Body of pancreas (tissue), 4 donors: Measurements from ENCODE around the gene KCNIP4. TPM values are rescaled to one million over a fixed set of nuclear protein-coding genes. Genes with fewer than 3 reads are reported as not detected.

Experiments used
- ATAC-seq: fragments of 150-250 bp; one replicate; pipeline ENCODE4 v1.9.1; 2016
- DNase-seq, 4 donors: peaks; one replicate each; pipeline ENCODE4 v3.0.0-alpha.2; 2019
- H3K27ac ChIP-seq, 4 donors: fragments of 200-600 bp; sonication (generic); 1 replicate in 3 of 4; 2 replicates in 1 of 4; pipeline versions ENCODE4 v1.5.1 to v1.6.1; 2016 to 2019; ENCODE audit warnings: mild to moderate bottlenecking in 1 of 4, mixed read lengths in 1 of 4, moderate library complexity in 1 of 4
- H3K27me3 ChIP-seq, 2 donors: fragments of 200-600 bp; sonication (generic); one replicate each; pipeline ENCODE4 v1.6.0; 2016; ENCODE audit warnings: mild to moderate bottlenecking in 1 of 2
- H3K36me3 ChIP-seq, 2 donors: fragments of 200-600 bp; sonication (generic); replicated peaks in 1 of 2; 2 replicates each; pipeline ENCODE4 v1.5.1; 2016; ENCODE audit warnings: low read depth in 2 of 2; ENCODE audit not compliant: insufficient read depth in 1 of 2
- H3K4me1 ChIP-seq: fragments of 200-600 bp; sonication (generic); one replicate; pipeline ENCODE4 v1.6.0; 2016
- H3K4me3 ChIP-seq, 2 donors: fragments of 200-600 bp; sonication (generic); 1 replicate in 1 of 2; 2 replicates in 1 of 2; pipeline ENCODE4 v1.5.1; 2016 to 2019
- H3K9me3 ChIP-seq, 3 donors: fragments of 200-600 bp; sonication (generic); 1 replicate in 2 of 3; 2 replicates in 1 of 3; pipeline ENCODE4 v1.5.1; 2016
- POLR2A ChIP-seq, 3 donors: fragments of 450-650 bp; IDR thresholded peaks; one replicate each; pipeline ENCODE4 v1.6.1; 2016; ENCODE audit warnings: antibody characterized with exemption in 3 of 3, mild to moderate bottlenecking in 2 of 3
- WGBS, 2 donors: methylation state at CpG; one replicate each; pipeline ENCODE4 v1.1.5; 2017; 5-methylcytosine and 5-hydroxymethylcytosine counted together
- intact Hi-C: fragments of 100-400 bp; cut with DNase I; formaldehyde crosslinking; loops from one replicate; pipeline ENCODE4 v1.15.1; 2023
- total RNA-seq, 2 donors: library from RNA; depleted of rRNA; stranded (reverse); fragments of >200 nt; gene quantifications; one replicate each; pipeline ENCODE4 v1.1.0, GENCODE V29; 2016
- TF ChIP-seq, protein P1 (sequence below), 7 experiments: fragments of 450-650 bp in 4 of 7; fragments of 200-600 bp in 3 of 7; sonication (generic) in 3 of 7; IDR thresholded peaks; one replicate each; pipeline ENCODE4 v1.5.1; 2016 to 2019; ENCODE audit warnings: antibody characterized with exemption in 7 of 7

The KCNIP4 gene
- total RNA-seq, 2 donors from 2014 or later: not detected

DNA sequence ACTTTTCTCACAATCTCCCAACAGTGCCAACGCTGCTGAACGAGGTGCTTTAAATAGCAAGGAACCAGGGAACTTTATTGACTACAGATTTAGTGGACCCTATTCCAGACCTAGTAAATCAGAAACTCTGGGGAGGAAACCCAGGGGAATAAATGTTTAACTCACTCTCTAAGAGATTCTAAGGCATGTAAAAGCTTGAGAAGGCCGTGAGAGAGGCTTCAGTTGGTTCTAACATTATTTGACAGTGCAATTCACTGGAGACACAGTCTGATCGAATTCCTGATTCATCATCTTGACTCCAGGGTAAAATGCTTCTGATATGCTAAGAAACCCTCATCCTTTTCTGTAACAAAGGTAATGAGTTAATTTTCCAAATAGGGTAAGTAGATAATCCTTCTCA is 494.4 kb downstream of the KCNIP4 start:
- H3K4me1 ChIP-seq: no peaks in the 10 kb centered on the region
- DNase-seq (no peak), ATAC-seq (no peak)
- H3K9me3 ChIP-seq: no peaks in the 10 kb centered on the region
- H3K27me3 ChIP-seq: no peaks in the 10 kb centered on the region
- H3K4me3 ChIP-seq: no peak overlapping the region
- 24 to 29% methylated on average over 4 of the region's 4 CpGs for WGBS, 2 donors
- no peaks in the 10 kb centered on the region for H3K36me3 ChIP-seq
- H3K27ac ChIP-seq: no peak overlapping the region
- TF ChIP-seq, protein P1, sequence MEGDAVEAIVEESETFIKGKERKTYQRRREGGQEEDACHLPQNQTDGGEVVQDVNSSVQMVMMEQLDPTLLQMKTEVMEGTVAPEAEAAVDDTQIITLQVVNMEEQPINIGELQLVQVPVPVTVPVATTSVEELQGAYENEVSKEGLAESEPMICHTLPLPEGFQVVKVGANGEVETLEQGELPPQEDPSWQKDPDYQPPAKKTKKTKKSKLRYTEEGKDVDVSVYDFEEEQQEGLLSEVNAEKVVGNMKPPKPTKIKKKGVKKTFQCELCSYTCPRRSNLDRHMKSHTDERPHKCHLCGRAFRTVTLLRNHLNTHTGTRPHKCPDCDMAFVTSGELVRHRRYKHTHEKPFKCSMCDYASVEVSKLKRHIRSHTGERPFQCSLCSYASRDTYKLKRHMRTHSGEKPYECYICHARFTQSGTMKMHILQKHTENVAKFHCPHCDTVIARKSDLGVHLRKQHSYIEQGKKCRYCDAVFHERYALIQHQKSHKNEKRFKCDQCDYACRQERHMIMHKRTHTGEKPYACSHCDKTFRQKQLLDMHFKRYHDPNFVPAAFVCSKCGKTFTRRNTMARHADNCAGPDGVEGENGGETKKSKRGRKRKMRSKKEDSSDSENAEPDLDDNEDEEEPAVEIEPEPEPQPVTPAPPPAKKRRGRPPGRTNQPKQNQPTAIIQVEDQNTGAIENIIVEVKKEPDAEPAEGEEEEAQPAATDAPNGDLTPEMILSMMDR (IDR thresholded peaks at IDR 0.05): no peak
- no peak for TF ChIP-seq POLR2A (IDR thresholded peaks at IDR 0.05)
- intact Hi-C loops: no loop called here

DNA sequence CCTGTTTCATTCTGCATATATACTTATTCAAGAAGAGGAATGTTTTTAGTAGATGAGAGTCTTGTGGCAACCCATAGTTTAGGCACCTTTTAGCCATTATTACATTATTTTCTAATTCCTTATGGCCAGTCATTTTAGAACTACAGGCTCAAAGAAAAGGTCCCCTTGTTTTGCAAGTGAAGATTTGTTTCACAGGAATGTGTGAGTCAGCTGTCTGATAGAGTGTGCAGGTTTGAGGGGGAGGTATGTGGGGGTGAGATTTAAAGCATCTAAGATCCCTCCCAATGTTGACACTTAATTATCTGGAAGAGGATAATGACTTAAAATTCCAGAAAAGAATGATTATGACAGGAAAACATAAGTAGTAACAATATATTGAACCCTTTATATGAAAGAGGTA is 495.6 kb downstream of the KCNIP4 start:
- Histone ChIP-seq H3K4me3 (no peak overlapping the region), H3K27me3 (no peaks in the 10 kb centered on the region), H3K27ac (no peak overlapping the region), H3K36me3 (no peaks in the 10 kb centered on the region), H3K4me1 (no peaks in the 10 kb centered on the region), H3K9me3 (no peaks in the 10 kb centered on the region)
- ATAC-seq: no peak
- no peak for TF ChIP-seq POLR2A (IDR thresholded peaks at IDR 0.05)
- TF ChIP-seq, protein P1 (IDR thresholded peaks at IDR 0.05): no peak
- intact Hi-C loops: no loop called here
- DNase-seq: no peak

DNA sequence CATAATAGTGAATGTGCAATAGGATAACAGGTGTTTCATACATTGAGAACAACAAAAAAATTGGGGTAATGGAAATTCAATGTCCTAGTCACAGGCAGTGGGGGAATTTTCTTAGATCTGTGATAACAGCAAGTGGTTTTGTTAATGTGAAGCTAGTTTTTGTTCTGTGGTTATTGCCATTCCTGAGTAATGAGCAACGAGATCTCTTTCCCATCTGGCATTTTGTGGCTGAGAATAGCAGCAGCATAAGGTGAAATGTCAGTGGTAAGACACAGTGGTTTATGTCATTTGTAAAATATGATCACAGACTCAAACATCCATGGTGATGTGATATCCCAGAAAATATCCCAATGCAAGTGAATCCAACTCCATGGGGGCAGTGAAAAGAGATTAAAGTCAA is 497.5 kb downstream of the KCNIP4 start:
- no peaks in the 10 kb centered on the region for H3K9me3 ChIP-seq
- no peaks in the 10 kb centered on the region for H3K36me3 ChIP-seq
- H3K27ac ChIP-seq: no peak overlapping the region
- H3K27me3 ChIP-seq: no peaks in the 10 kb centered on the region
- H3K4me1 ChIP-seq: no peaks in the 10 kb centered on the region
- ATAC-seq (no peak), DNase-seq (no peak)
- no peak for TF ChIP-seq POLR2A (IDR thresholded peaks at IDR 0.05)
- TF ChIP-seq, protein P1 (IDR thresholded peaks at IDR 0.05): no peak
- intact Hi-C loops: no loop called here
- WGBS, 2 donors: 30 to 31% methylated on average over 1 of the region's 1 CpG
- no peak overlapping the region for H3K4me3 ChIP-seq

- 19 to 25% methylated on average over 4 of the region's 4 CpGs for WGBS, 2 donors
- no peaks in the 10 kb centered on the region for H3K27me3 ChIP-seq
- no peaks in the 10 kb centered on the region for H3K9me3 ChIP-seq
- ATAC-seq: no peak
- no peak overlapping the region for H3K4me3 ChIP-seq
- H3K27ac ChIP-seq: no peak overlapping the region
- TF ChIP-seq, protein P1 (IDR thresholded peaks at IDR 0.05): no peak
- TF ChIP-seq POLR2A (IDR thresholded peaks at IDR 0.05): no peak
- no peaks in the 10 kb centered on the region for H3K4me1 ChIP-seq
- no peak for DNase-seq
- intact Hi-C loops: no loop called here
- H3K36me3 ChIP-seq: no peaks in the 10 kb centered on the region
These were observed 498.2 kb downstream of the KCNIP4 start for GRCh38 chr4:21450331-21450730.

DNA sequence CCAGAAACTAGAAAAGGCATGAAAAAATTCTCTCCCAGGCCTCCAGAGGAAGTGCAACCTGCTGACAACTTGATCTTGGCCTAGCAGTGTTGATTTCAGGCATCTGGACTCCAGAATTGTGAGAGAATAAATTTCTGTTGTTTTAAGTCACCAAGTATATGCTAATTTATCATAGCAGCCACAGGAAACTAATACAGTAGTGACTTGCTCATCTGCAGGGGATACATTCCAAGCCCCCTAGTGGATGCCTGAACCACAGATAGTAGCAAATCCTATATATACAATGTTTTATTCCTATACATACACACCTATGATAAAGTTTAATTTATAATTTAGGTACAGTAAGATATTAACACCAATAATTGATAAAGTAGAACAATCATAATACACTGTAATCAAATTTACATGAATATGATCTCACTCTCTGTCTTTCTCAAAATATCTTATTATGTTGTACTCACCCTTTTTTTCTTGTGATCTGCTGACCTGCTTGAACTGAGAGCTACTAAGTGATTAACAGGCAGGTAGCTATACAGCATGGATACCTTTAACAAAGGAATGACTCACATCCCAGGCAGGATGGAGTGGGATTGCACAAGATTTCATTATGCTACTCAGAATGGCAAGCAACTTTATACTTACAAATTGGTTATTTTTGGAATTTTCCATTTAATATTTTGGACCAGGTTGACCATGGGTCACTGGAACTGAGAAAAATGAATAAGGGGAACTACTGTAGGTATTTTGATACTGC is 501.1 kb downstream of the KCNIP4 start:
- ATAC-seq: no peak
- Histone ChIP-seq H3K4me3 (no peak overlapping the region), H3K36me3 (no peaks in the 10 kb centered on the region), H3K27ac (no peak overlapping the region), H3K27me3 (no peaks in the 10 kb centered on the region), H3K4me1 (no peaks in the 10 kb centered on the region), H3K9me3 (no peaks in the 10 kb centered on the region)
- no peak for DNase-seq
- intact Hi-C loops: no loop called here
- TF ChIP-seq, protein P1 (IDR thresholded peaks at IDR 0.05): no peak
- no peak for TF ChIP-seq POLR2A (IDR thresholded peaks at IDR 0.05)
